ENCODE data around the gene SMARCE1.

The SMARCE1 gene

GRCh38 chr17:40577611-40578065, 70.0 kb downstream of the SMARCE1 start:
- FAIRE-seq: no peak

GRCh38 chr17:40576113-40576740, 71.4 kb downstream of the SMARCE1 start:
- no peak for FAIRE-seq
